ENCODE data around the gene GPR32. TPM values are rescaled to one million over a fixed set of nuclear protein-coding genes. Genes with fewer than 3 reads are reported as not detected.
"Not testable (repeated sequence)": the region's sequence is repeated elsewhere in the genome, so short reads cannot be mapped to it uniquely, and the experiment has no call there.

Gene GPR32
- total and polyA plus RNA-seq, 8 donors, result not detected

DNA sequence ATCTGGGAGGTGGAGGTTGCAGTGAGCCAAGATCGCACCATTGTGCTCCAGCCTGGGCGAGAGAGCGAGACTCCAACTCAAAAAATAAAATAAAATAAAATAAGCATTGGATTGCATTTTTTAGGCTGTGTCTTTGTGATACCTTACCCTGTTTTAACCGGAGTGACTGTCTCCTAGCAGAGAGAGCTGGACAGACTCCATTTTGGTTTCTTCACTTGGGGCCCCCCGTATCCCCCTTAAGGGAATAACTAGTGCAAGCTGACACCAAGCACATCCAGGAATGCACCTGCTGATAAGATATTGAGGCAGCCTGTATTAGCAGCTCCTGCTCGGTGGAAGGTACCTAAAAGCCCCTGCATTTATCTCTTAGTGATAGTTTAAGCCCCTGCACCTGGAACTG, 20.8 kb upstream of the GPR32 start:
- Histone ChIP-seq H3K27ac (no peak overlapping the region), H3K4me3 (no peak overlapping the region), H3K4me1 (no peaks in the 10 kb centered on the region), H3K9me3 (no peaks in the 10 kb centered on the region), H3K27me3 (peaks cover 0 to 27% of the 10 kb centered on the region in 2 donors), H3K36me3 (no peaks in the 10 kb centered on the region)
- intact Hi-C loops (cut with DNase I), result no loop called here
- DNase-seq, result no peak
- ATAC-seq, result no peak
- TF ChIP-seq, protein P1, sequence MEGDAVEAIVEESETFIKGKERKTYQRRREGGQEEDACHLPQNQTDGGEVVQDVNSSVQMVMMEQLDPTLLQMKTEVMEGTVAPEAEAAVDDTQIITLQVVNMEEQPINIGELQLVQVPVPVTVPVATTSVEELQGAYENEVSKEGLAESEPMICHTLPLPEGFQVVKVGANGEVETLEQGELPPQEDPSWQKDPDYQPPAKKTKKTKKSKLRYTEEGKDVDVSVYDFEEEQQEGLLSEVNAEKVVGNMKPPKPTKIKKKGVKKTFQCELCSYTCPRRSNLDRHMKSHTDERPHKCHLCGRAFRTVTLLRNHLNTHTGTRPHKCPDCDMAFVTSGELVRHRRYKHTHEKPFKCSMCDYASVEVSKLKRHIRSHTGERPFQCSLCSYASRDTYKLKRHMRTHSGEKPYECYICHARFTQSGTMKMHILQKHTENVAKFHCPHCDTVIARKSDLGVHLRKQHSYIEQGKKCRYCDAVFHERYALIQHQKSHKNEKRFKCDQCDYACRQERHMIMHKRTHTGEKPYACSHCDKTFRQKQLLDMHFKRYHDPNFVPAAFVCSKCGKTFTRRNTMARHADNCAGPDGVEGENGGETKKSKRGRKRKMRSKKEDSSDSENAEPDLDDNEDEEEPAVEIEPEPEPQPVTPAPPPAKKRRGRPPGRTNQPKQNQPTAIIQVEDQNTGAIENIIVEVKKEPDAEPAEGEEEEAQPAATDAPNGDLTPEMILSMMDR (IDR thresholded peaks at IDR 0.05), result no peak

DNA sequence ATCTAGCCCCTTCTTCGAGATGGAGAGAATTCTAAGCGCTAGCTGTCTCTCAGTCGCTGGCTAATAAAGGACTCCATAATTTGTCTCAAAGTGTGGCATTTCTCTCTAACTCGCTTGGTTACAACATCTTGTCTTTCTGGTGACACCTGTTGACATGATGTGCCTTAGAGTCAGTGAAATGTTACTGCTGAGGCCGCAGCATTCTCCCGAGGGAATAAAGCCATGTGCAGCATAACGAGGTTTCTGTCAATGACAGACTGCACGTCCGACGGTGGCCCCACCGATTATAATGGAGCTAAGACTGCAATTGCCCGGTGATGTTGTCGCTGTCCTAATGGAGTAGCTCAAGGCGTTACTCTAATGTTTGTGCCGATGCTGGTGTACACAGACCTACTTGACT, 20.3 kb upstream of the GPR32 start:
- TF ChIP-seq, protein P1 (IDR thresholded peaks at IDR 0.05), result no peak
- no peaks in the 10 kb centered on the region for H3K4me1 ChIP-seq
- no peaks in the 10 kb centered on the region for H3K36me3 ChIP-seq
- H3K27ac ChIP-seq, result no peak overlapping the region
- H3K4me3 ChIP-seq, result no peak overlapping the region
- peaks cover 0 to 30% of the 10 kb centered on the region in 2 donors for H3K27me3 ChIP-seq
- DNase-seq, result no peak
- ATAC-seq, result no peak
- intact Hi-C loops (cut with DNase I), result no loop called here
- H3K9me3 ChIP-seq, result no peaks in the 10 kb centered on the region

DNA sequence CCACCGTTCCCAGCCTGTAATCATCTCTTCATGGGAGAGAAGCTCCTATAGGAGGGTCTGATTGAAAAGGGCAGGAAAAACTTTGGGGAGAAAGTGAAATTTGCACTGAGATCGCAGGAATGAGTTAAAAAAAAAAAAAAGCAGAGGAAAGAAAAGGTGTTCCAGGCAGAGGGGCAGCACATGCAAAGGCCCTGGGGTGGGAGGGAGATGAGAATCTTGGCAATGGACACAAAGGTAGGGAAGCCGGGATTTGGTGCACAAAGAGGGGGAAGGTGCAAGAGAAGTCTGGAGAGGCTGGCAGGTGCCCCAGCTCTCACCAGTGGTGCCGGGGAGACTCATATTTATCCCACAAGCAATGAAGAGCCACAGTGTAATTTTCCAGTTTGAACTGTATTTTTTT, 16.4 kb upstream of the GPR32 start:
- DNase-seq, result no peak
- H3K36me3 ChIP-seq, result no peaks in the 10 kb centered on the region
- ATAC-seq, result no peak
- TF ChIP-seq, protein P1 (IDR thresholded peaks at IDR 0.05), result no peak
- no peaks in the 10 kb centered on the region for H3K9me3 ChIP-seq
- no peak overlapping the region for H3K27ac ChIP-seq
- H3K27me3 ChIP-seq, result peaks cover 0 to 42% of the 10 kb centered on the region in 2 donors
- intact Hi-C loops (cut with DNase I), result no loop called here
- no peak overlapping the region for H3K4me3 ChIP-seq
- no peaks in the 10 kb centered on the region for H3K4me1 ChIP-seq

DNA sequence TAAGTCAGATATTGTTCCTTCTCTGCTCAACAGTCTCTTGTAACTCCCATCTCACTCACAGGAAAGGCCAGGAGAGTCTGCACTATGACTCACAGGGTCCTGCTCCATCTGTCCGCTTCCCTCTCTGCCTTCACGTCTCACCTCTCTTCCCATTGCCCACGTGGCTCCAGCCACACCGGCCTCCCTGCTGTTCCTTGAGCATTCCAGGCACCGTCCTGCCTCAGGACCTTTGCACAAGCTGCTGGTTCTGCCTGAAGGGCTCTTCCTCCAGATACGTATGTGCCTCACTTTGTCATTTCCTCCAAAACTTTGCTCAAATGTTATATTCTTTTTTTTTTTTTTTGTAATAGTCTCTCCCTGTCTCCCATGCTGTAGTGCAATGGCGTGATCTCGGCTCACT, 14.0 kb upstream of the GPR32 start:
- intact Hi-C loops (cut with DNase I); H3K27ac ChIP-seq; H3K36me3 ChIP-seq; H3K4me3 ChIP-seq; H3K9me3 ChIP-seq; H3K4me1 ChIP-seq; DNase-seq; ATAC-seq: not testable (repeated sequence)
- H3K27me3 ChIP-seq, result peaks cover 0 to 34% of the 10 kb centered on the region in 2 donors

DNA sequence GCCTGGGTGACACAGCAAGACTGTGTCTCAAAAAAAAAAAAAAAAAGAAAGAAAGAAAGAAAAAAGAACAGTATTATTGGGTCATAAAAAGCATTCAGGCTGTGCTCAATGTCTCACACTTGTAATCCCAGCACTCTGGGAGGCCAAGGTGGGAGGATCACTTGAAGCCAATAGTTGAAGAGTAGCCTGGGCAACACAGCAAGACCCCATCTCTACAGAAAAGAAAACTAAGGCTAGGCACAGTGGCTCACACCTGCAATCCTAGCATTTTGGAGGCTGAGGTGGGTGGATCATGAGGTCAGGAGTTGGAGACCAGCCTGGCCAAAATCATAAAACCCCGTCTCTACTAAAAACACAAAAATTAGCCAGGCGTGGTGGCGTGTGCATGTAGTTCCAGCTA, 12.6 kb upstream of the GPR32 start:
- H3K4me1 ChIP-seq; ATAC-seq; H3K27ac ChIP-seq; H3K9me3 ChIP-seq; H3K36me3 ChIP-seq; H3K4me3 ChIP-seq; intact Hi-C loops (cut with DNase I); DNase-seq: not testable (repeated sequence)
- peaks cover 0 to 40% of the 10 kb centered on the region in 2 donors for H3K27me3 ChIP-seq

DNA sequence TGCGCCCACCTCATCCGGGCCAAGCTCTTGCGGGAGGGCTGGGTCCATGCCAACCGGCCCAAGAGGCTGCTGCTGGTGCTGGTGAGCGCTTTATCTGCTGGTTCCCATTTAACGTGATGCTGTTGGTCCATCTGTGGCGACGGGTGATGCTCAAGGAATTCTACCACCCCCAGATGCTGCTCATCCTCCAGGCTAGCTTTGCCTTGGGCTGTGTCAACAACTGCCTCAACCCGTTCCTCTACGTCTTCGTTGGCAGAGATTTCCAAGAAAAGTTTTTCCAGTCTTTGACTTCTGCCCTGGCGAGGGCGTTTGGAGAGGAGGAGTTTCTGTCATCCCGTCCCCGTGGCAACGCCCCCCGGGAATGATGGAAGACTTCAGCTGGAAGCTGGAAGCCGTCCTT, 11.2 kb upstream of the GPR32 start:
- H3K36me3 ChIP-seq; intact Hi-C loops (cut with DNase I); DNase-seq; ATAC-seq; H3K27ac ChIP-seq; H3K9me3 ChIP-seq; H3K4me1 ChIP-seq; H3K4me3 ChIP-seq: not testable (repeated sequence)
- peaks cover 0 to 44% of the 10 kb centered on the region in 2 donors for H3K27me3 ChIP-seq

DNA sequence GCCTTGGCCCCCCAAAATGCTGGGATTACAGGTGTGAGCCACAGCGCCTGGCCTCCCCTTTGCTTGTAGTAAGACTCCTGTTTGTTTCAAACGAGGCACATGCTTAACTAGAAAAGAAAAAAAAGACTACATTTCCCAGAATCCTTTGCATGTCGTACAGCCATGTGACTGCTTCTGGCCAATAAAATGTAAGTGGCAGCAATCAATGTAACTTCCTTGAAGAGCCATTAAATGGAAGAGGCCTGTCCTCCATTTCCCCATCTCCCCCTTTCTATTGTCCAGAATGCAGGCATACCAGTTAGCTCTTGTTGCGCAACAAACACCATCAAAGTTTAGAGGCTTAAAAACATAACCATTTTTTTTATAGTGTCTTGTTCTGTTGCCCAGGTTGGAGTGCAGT, 10.4 kb upstream of the GPR32 start:
- intact Hi-C loops (cut with DNase I), result no loop called here
- TF ChIP-seq, protein P1 (IDR thresholded peaks at IDR 0.05), result no peak
- Histone ChIP-seq H3K9me3 (no peaks in the 10 kb centered on the region), H3K27me3 (peaks cover 0 to 44% of the 10 kb centered on the region in 2 donors), H3K4me1 (no peaks in the 10 kb centered on the region), H3K36me3 (no peaks in the 10 kb centered on the region), H3K27ac (no peak overlapping the region), H3K4me3 (no peak overlapping the region)
- no peak for DNase-seq
- ATAC-seq, result no peak

DNA sequence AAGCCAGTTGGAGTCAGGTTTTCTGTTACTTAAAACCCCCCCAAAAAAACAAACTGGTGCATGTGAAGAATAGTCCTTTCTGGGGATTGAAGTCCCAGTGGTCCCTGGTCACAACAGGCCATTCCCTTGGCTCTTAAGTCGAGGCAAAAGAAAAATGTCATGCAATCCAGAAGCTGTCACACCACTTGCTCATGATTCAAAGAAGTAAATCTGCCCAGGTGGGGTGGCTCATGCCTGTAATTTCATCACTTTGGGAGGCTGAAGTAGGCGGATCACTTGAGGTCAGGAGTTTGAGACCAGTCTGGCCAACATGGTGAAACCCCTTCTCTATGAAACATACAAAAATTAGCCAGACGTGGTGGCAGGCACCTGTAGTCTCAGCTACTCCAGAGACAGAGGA, 8.8 kb upstream of the GPR32 start:
- peaks cover 0 to 49% of the 10 kb centered on the region in 2 donors for H3K27me3 ChIP-seq
- ATAC-seq; H3K27ac ChIP-seq; H3K36me3 ChIP-seq; DNase-seq; H3K4me3 ChIP-seq; intact Hi-C loops (cut with DNase I); H3K9me3 ChIP-seq; H3K4me1 ChIP-seq: not testable (repeated sequence)

DNA sequence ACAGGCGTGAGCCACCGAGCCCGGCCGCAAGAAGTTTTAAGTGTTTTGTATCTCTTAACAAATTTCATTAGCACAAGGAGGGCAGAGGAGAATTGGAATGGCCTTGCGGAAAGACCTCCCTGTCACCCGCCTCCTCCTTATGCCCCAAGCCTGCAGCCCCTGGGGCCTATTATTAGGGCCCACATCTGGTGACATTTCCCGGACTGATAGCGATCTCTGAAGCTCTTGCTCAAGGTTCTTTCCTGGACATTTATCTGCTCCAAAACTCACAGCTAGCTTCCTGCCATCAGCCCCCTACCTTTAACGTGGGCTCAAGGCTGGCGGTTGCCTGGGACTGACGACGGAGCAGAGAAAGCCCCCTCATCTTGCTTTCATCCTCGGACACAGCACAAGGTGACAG, 6.7 kb upstream of the GPR32 start:
- H3K4me1 ChIP-seq; intact Hi-C loops (cut with DNase I); H3K27ac ChIP-seq; H3K36me3 ChIP-seq; H3K9me3 ChIP-seq; ATAC-seq; DNase-seq; H3K4me3 ChIP-seq: not testable (repeated sequence)
- H3K27me3 ChIP-seq, result peaks cover 0 to 52% of the 10 kb centered on the region in 2 donors

Measured in left lung (tissue), 10 donors.